Cardiac muscle cell (in vitro differentiated cells and primary cell): ENCODE results near the gene SLC26A3. TPM values are rescaled to one million over a fixed set of nuclear protein-coding genes. Genes with fewer than 3 reads are reported as not detected.

Source experiments
- DNase-seq, 2 donors: peaks; one replicate each; pipeline versions ENCODE4 v3.0.0 to v3.0.0-alpha.2; 2010 to 2017; ENCODE audit warnings: low read depth in 1 of 2, low spot score in 1 of 2
- H3K27ac ChIP-seq: fragments of 200-600 bp; sonication (generic); 2 replicates; pipeline ENCODE4 v1.5.1; 2016
- H3K27me3 ChIP-seq: fragments of 200-600 bp; sonication (generic); 2 replicates; pipeline ENCODE4 v1.6.0; 2016; ENCODE audit warnings: control low read depth
- H3K36me3 ChIP-seq: fragments of 200-600 bp; sonication (generic); 2 replicates; pipeline ENCODE4 v1.5.1; 2016; ENCODE audit warnings: control low read depth
- H3K4me1 ChIP-seq: fragments of 200-600 bp; sonication (generic); 2 replicates; pipeline ENCODE4 v1.8.1; 2017; ENCODE audit warnings: low read depth, mild to moderate bottlenecking, mixed run types
- H3K4me3 ChIP-seq: fragments of 200-600 bp; sonication (generic); 2 replicates; pipeline ENCODE4 v1.5.1; 2016; ENCODE audit warnings: mild to moderate bottlenecking
- H3K9me3 ChIP-seq: fragments of 200-600 bp; sonication (generic); 2 replicates; pipeline ENCODE4 v1.5.1; 2017; ENCODE audit warnings: low read depth, mild to moderate bottlenecking, control low read depth
- CTCF ChIP-seq: IDR thresholded peaks from 2 replicates; pipeline ENCODE4 v1.5.1; 2012; ENCODE audit warnings: low read depth, mild to moderate bottlenecking, low read length
- polyA plus RNA-seq: library from polyadenylated mRNA; unstranded; fragments of >200 nt; fragmentation: Nextera tagmentation; extraction: Ambion mirVana; gene quantifications from 2 replicates; pipeline ENCODE4 v1.2.1, GENCODE V29; 2016
- total RNA-seq: library from RNA; depleted of rRNA; stranded (reverse); fragments of >200 nt; gene quantifications from 2 replicates; pipeline ENCODE4 v1.2.3, GENCODE V29; 2016

Gene SLC26A3
- total and polyA plus RNA-seq, 2 experiments from 2014 or later, result 0.05 TPM; not detected in 1

GRCh38 chr7:107828540-107828939 lies 25.5 kb upstream of the SLC26A3 start:
- no peak overlapping the region for H3K4me3 ChIP-seq
- no peak overlapping the region for H3K27ac ChIP-seq
- no peaks in the 10 kb centered on the region for H3K4me1 ChIP-seq
- no peaks in the 10 kb centered on the region for H3K9me3 ChIP-seq
- H3K27me3 ChIP-seq, result no peaks in the 10 kb centered on the region
- H3K36me3 ChIP-seq, result no peaks in the 10 kb centered on the region
- TF ChIP-seq CTCF, result no peak
- DNase-seq, result no peak

GRCh38 chr7:107827501-107827900 lies 24.5 kb upstream of the SLC26A3 start:
- Histone ChIP-seq H3K9me3 (no peaks in the 10 kb centered on the region), H3K4me1 (no peaks in the 10 kb centered on the region), H3K27me3 (no peaks in the 10 kb centered on the region), H3K36me3 (no peaks in the 10 kb centered on the region), H3K4me3 (no peak overlapping the region), H3K27ac (no peak overlapping the region)
- no peak for DNase-seq
- no peak for TF ChIP-seq CTCF

- H3K9me3 ChIP-seq, result no peaks in the 10 kb centered on the region
- no peaks in the 10 kb centered on the region for H3K4me1 ChIP-seq
- H3K36me3 ChIP-seq, result no peaks in the 10 kb centered on the region
- H3K27ac ChIP-seq, result no peak overlapping the region
- no peak for DNase-seq
- no peak overlapping the region for H3K4me3 ChIP-seq
- no peaks in the 10 kb centered on the region for H3K27me3 ChIP-seq
- no peak for TF ChIP-seq CTCF
Observed at GRCh38 chr7:107826451-107826850, 23.4 kb upstream of the SLC26A3 start.

GRCh38 chr7:107824858-107825257 lies 21.8 kb upstream of the SLC26A3 start:
- DNase-seq, result no peak
- H3K36me3 ChIP-seq, result no peaks in the 10 kb centered on the region
- no peak overlapping the region for H3K4me3 ChIP-seq
- H3K27ac ChIP-seq, result no peak overlapping the region
- no peaks in the 10 kb centered on the region for H3K9me3 ChIP-seq
- H3K27me3 ChIP-seq, result no peaks in the 10 kb centered on the region
- no peaks in the 10 kb centered on the region for H3K4me1 ChIP-seq
- TF ChIP-seq CTCF, result no peak

- Histone ChIP-seq H3K4me1 (no peaks in the 10 kb centered on the region), H3K27me3 (no peaks in the 10 kb centered on the region), H3K4me3 (no peak overlapping the region), H3K27ac (no peak overlapping the region), H3K36me3 (no peaks in the 10 kb centered on the region), H3K9me3 (no peaks in the 10 kb centered on the region)
- no peak for TF ChIP-seq CTCF
- no peak for DNase-seq
Observed at GRCh38 chr7:107818622-107819021, 15.6 kb upstream of the SLC26A3 start.

- Histone ChIP-seq H3K27ac (no peak overlapping the region), H3K4me1 (no peaks in the 10 kb centered on the region), H3K4me3 (no peak overlapping the region), H3K9me3 (no peaks in the 10 kb centered on the region), H3K36me3 (no peaks in the 10 kb centered on the region), H3K27me3 (no peaks in the 10 kb centered on the region)
- no peak for TF ChIP-seq CTCF
- DNase-seq, result peak in 1 of 2 donors; percentile 56
Observed at GRCh38 chr7:107816011-107816566, 13.1 kb upstream of the SLC26A3 start.
